GM12865 (cell line): ENCODE data around the gene DNASE2.

ENCODE experiments used
- DNase-seq: peaks from one replicate; pipeline ENCODE4 v3.0.0; 2010; ENCODE audit warnings: low read depth
- H3K4me3 ChIP-seq: 2 replicates; pipeline ENCODE4 v1.5.1; 2011; ENCODE audit warnings: mild to moderate bottlenecking, low read depth, low read length, control low read depth
- TF ChIP-seq, protein P1 (sequence below): IDR thresholded peaks from 2 replicates; pipeline ENCODE4 v1.5.1; 2011; ENCODE audit warnings: low read length, control low read depth, low read depth, inconsistent platforms; ENCODE audit not compliant: insufficient read depth; ENCODE audit errors: missing control alignments

Gene DNASE2

GRCh38 chr19:12885749-12886650 is 4.8 kb upstream of the DNASE2 start:
- TF ChIP-seq, protein P1, sequence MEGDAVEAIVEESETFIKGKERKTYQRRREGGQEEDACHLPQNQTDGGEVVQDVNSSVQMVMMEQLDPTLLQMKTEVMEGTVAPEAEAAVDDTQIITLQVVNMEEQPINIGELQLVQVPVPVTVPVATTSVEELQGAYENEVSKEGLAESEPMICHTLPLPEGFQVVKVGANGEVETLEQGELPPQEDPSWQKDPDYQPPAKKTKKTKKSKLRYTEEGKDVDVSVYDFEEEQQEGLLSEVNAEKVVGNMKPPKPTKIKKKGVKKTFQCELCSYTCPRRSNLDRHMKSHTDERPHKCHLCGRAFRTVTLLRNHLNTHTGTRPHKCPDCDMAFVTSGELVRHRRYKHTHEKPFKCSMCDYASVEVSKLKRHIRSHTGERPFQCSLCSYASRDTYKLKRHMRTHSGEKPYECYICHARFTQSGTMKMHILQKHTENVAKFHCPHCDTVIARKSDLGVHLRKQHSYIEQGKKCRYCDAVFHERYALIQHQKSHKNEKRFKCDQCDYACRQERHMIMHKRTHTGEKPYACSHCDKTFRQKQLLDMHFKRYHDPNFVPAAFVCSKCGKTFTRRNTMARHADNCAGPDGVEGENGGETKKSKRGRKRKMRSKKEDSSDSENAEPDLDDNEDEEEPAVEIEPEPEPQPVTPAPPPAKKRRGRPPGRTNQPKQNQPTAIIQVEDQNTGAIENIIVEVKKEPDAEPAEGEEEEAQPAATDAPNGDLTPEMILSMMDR: no peak
- no peak for DNase-seq
- no peak overlapping the region for H3K4me3 ChIP-seq

DNA sequence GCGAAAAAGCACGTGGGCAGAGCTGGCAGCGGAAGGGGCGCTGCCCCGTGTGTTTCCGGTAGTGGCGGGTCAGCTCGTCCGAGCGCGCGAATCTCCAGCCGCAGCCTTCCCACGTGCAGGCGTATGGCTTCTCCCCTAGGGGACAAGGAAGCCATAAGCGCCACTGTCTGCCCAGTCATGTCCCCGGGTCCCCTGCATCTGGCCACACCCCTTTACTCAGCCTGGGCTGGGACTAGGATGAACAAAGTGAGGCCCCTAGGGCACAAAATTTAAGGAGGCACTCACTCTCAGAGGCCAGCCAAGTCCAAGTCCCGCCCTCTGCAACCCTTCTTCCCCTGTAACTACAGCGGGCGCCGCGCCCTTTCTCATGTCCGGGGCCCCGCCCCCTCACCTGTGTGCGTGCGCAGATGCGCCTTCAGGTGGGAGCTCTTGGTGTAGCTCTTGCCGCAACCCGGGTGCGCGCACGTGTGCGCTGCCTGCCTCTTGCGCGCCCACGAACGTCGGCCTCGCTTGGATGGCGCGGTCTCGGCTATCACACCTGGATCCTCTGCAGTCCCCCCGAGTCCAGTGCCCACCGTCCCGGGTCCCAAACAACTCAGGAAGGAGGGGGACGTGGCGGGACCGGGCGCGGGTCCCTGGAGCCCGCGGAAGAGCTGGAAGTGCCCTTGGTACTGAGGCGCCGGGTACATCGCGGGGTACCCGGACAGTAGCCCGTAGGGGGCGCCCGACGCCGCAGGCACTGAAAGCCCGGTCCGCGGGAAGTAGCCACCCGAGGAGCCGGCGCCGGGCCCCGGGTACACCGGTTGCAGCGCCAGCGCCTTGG is 3.9 kb upstream of the DNASE2 start:
- peak; percentile 89 for DNase-seq
- peak overlapping the region; percentile 41 for H3K4me3 ChIP-seq
- TF ChIP-seq, protein P1: peak; percentile 63

DNA sequence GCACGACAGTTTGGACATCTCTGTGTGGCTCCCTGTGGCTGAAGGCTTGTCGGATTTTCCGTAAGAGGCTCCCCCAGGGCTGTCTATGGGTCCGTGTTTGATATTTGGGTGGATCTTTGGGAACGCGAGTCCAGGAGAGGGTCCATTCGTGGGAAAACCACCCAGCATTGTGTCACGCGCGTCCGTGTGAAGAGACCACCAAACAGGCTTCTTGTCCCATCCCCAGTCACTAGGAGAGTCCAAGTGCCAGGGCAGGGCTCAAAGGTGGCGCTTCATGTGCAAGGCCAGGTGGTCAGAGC is 3.3 kb upstream of the DNASE2 start:
- TF ChIP-seq, protein P1: no peak
- no peak for DNase-seq
- peak overlapping the region; percentile 41; the same call in 1 of the 2 replicates for H3K4me3 ChIP-seq

DNA sequence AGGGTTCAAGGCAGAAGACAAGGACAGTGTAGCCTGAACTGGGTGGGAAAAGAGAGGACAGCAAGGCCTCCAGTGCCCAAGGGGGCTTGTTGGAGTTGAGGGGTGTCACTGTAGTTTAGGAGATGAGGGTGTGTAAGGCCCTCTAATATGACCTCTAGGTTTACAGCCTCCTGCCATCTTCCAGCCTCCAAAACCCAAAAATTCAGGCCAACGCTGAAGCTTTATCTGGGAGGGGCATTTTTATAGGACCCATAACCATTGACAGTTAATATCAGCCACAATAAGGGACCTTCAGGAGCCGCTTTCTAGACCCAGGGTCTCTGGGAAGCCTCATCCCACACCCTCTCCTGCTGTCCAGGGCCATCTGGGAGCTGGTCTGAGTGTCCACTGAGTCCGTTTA is 3.0 kb upstream of the DNASE2 start:
- H3K4me3 ChIP-seq: no peak overlapping the region
- TF ChIP-seq, protein P1: no peak
- no peak for DNase-seq

GRCh38 chr19:12882589-12882988 is 1.3 kb upstream of the DNASE2 start:
- no peak for DNase-seq
- TF ChIP-seq, protein P1: no peak
- H3K4me3 ChIP-seq: no peak overlapping the region

DNA sequence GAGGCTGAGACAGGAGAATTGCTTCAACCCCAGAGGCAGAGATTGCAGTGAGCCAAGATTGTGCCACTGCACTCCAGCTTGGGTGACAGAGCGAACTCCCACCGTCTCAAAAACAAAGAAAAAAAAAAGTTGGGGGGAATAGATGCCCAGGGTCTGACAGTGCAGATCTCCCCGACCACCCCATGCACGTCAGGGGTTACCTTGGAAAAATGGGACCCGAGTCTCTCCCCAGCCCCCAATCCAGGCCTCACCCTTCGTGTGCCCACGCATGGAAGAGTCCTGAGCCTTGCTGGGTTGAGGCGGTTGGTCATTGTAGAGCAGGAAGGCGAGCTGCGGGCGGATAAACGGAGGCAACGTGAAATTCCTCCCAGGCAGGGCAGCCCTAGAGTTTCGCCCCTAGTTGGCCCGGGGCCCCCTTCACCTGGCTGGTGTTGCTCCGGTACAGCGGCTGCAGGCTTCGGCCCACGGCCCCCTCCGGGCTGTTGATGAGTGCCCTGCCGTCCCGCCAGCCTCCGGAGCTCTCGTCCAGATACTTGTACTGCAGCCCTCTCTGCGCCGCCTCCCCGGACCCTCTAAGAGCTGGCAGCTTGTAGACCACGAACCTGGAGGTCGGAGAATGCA is 588 bp downstream of the DNASE2 start:
- TF ChIP-seq, protein P1: no peak
- peak overlapping the region; percentile 82 for H3K4me3 ChIP-seq
- DNase-seq: peak; percentile 46
